Cardiac fibroblast (primary cell): Measurements from ENCODE around the gene XRCC6.

Experiments
- DNase-seq, 2 donors: peaks; one replicate each; pipeline versions ENCODE4 v3.0.0 to v3.0.0-alpha.2; 2010; ENCODE audit warnings: low read depth in 2 of 2
- H3K4me3 ChIP-seq, 2 donors: replicated peaks in 1 of 2; 1 replicate in 1 of 2; 2 replicates in 1 of 2; pipeline ENCODE4 v1.5.1; 2011; ENCODE audit warnings: low read depth in 2 of 2, low read length in 2 of 2, mild to moderate bottlenecking in 2 of 2, moderate library complexity in 1 of 2
- TF ChIP-seq, protein P1 (sequence below): IDR thresholded peaks from one replicate; pipeline ENCODE4 v1.5.1; 2011; ENCODE audit warnings: low read depth, mild to moderate bottlenecking, low read length, inconsistent platforms

Gene XRCC6

DNA sequence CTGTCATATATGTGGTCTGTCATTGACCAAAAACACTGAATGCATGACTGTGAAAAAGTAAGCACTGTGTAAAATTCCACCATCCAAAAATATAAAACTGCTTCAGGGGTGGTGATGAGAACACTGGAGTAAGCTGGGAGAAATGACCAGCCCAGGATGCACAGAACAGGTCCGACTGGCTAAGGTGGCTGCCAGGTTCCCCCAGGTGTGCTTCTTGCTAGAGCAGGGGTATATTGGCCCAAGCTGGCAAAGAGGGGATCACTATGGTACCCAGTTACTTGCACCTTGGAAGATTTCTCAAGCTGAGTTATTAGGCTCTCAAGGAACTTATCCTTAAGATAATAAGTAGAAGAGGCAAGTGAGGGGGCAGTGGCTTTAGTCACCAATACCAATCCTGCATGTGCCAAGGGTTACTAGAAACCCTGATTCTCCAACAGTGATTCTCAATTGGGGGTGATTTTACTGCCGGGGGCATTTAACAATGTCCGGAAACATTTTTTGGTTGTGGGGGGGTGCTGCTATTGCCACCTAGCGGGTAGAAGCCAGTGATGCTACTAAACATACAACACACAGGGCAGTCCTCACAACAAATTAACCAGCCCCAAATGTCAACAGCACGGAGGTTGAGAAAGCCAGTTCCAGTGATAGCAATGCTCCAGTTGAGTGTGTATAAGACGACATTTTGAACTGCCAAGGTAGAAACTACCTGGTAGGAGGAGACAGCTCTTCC is 51.9 kb downstream of the XRCC6 start:
- peak in 1 of 2 donors; percentile 14 for DNase-seq
- TF ChIP-seq, protein P1, sequence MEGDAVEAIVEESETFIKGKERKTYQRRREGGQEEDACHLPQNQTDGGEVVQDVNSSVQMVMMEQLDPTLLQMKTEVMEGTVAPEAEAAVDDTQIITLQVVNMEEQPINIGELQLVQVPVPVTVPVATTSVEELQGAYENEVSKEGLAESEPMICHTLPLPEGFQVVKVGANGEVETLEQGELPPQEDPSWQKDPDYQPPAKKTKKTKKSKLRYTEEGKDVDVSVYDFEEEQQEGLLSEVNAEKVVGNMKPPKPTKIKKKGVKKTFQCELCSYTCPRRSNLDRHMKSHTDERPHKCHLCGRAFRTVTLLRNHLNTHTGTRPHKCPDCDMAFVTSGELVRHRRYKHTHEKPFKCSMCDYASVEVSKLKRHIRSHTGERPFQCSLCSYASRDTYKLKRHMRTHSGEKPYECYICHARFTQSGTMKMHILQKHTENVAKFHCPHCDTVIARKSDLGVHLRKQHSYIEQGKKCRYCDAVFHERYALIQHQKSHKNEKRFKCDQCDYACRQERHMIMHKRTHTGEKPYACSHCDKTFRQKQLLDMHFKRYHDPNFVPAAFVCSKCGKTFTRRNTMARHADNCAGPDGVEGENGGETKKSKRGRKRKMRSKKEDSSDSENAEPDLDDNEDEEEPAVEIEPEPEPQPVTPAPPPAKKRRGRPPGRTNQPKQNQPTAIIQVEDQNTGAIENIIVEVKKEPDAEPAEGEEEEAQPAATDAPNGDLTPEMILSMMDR = peak; percentile 18
- H3K4me3 ChIP-seq = no peak overlapping the region

DNA sequence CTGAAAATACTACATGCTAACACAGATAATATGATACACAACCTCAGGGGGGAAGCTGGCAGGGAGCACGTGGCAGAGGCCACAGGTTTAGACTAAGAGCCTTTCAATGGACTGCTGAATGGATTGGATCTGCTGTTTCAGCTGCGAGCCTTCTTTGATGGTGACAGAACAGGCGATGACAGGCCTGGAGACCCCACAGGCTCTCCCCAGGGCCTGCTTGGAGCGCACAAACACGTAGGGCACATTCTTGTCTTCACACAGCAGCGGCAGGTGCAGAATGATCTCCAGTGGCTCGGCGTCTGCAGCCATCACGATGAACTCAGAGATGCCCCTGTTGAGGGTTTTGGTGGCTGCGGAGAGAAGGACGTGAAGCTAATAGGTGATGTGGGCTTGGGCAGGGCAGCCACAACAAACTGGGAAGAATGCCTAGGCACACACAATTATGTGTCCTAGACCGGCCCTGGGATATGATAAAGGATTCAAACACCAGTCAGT is 53.8 kb downstream of the XRCC6 start:
- DNase-seq = no peak
- H3K4me3 ChIP-seq = no peak overlapping the region
- TF ChIP-seq, protein P1 = no peak

DNA sequence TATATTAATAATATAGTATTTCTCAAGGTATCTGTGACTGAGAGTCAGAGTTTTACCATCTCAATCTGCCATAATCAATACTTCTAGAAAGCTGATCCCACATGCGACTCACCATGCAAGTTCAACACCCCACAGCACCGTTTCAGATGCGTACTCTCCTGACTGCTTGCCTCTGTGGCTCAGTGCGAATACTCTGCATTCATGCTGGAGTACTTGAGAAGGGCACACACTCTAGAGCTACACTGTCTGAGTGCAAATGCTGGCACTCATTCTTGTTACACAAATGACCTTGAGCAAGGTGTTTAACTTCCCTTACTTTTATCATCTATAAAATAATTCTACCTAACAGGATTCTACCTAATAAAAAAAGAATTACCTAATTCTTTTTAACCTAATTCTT is 55.0 kb downstream of the XRCC6 start:
- TF ChIP-seq, protein P1 = no peak
- no peak for DNase-seq
- H3K4me3 ChIP-seq = no peak overlapping the region

DNA sequence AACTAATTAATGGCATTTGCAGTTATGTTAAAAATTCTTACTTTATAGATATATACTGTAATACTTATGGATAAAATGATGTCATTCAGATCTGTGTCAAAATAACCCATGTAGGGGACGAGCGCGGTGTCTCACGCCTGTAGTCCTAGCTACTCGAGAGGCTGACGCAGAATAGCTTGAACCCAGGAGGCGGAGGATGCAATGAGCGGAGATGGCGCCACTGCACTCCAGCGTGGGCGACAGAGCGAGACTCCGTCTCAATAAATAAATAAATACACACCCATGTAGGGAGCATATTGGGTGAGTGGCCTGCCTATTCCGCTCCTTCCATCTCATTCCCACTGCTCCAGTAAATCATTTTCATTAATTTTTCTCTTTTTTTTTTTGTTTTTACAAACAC is 60.5 kb downstream of the XRCC6 start:
- TF ChIP-seq, protein P1 = no peak
- H3K4me3 ChIP-seq = peak overlapping the region; percentile 64 to 74
- peak in 1 of 2 donors; percentile 18 for DNase-seq

DNA sequence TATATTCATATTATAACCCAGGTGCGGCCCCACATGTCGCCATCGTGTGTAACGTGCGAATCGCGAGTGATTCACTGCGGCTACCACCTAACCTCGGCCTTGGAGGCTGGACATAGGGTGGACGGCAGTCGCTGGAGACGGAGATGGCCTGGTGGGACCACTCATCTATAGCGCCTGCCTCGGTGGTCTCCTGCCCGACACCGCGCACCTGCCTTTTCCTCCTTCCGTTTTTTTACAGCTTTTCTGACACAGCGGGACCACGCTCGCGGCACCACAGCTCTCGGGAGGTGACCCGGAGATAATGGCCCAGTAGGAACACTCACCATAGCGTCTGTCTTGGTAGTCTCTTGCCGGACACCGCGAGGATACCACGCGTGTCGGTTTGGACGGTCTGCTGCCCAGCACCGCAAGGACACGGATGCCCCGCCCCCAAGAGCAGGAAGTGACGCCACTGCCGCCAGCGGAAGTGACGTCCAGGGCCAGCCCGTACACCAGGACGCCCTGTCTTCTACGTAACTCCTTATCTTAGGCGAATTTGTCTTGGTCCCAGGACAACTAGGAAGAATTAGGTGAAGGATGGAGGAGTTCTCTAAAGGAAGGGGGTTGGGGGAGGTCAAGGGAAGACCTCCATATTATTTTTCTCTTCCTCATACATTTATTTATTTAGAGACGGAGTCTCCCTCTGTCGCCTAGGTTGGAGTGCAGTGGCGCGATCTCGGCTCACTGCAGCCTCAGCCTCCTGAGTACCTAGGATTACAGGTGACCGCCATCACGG is 61.1 kb downstream of the XRCC6 start:
- peak; percentile 88 to 93 for DNase-seq
- TF ChIP-seq, protein P1 = no peak
- H3K4me3 ChIP-seq = peak overlapping the region; percentile 64 to 74

DNA sequence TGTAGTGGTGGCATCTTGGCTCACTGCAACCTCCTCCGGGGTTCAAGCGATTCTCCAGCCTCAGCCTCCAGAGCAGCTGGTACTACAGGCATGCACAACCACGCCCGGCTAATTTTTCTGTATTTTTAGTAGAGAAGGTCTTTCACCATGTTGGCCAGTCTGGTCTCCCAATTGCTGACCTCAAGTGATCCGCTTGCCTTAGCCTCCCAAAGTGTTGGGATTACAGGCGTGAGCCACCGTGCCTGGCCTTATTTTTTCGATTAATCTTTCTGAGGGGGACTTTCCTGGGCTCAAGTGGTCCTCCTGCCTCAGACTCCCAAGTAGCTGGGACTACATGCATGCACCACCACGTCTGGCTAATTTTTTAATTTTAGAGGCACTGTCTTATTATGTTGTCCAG is 62.0 kb downstream of the XRCC6 start:
- H3K4me3 ChIP-seq = peak overlapping the region in 1 of 2 donors; percentile 74
- TF ChIP-seq, protein P1 = no peak
- DNase-seq = no peak
